IMR-90 (cell line): ENCODE results near the gene HMGA1. TPM values are rescaled to one million over a fixed set of nuclear protein-coding genes. Genes with fewer than 3 reads are reported as not detected.

Experiments
- ATAC-seq: fragments of 200-7000 bp; cut with Tn5 transposase; 2 replicates; pipeline ENCODE4 v1.9.1; 2020; ENCODE audit warnings: low read depth, mild to moderate bottlenecking, moderate library complexity
- BruUV-seq: library from RNA; stranded (reverse); fragments of 400-500 nt; replicated peaks from 2 replicates; lab custom pipeline; 2021; lab: Mats Ljungman, UMichigan
- CTCF ChIA-PET: fragments of 300-600 bp; formaldehyde crosslinking; extraction: SDS; loops from one replicate; lab custom pipeline; 2021; ENCODE audit warnings: antibody characterized with exemption; lab: Yijun Ruan, JAX
- POLR2A ChIA-PET: fragments of 300-600 bp; sonication (Branson Sonifier 250); formaldehyde crosslinking; loops from one replicate; lab custom pipeline; 2022; ENCODE audit warnings: antibody characterized with exemption; ENCODE audit not compliant: unreplicated experiment; lab: Charles Lee
- DNase-seq: peaks from one replicate; pipeline ENCODE4 v3.0.0; 2013
- H2AFZ ChIP-seq: replicated peaks from 2 replicates; pipeline ENCODE3; 2013; ENCODE audit warnings: low read length, mild to moderate bottlenecking; ENCODE audit not compliant: poor library complexity
- H2AK5ac ChIP-seq: 2 replicates; pipeline ENCODE4 v1.6.1; 2013; ENCODE audit warnings: low read depth, low read length, inconsistent platforms
- H2AK9ac ChIP-seq: replicated peaks from 2 replicates; pipeline ENCODE3; 2013; ENCODE audit warnings: mild to moderate bottlenecking, low read depth, low read length, moderate library complexity; ENCODE audit not compliant: poor library complexity
- H2BK120ac ChIP-seq: 2 replicates; pipeline ENCODE4 v1.6.1; 2013; ENCODE audit warnings: low read depth, low read length, inconsistent platforms
- H2BK15ac ChIP-seq: 3 replicates; pipeline ENCODE4 v1.6.1; 2013; ENCODE audit warnings: low read depth, low read length, inconsistent platforms
- H2BK20ac ChIP-seq: 2 replicates; pipeline ENCODE4 v1.6.1; 2013; ENCODE audit warnings: low read depth, mild to moderate bottlenecking, inconsistent platforms, low read length, moderate library complexity
- H2BK5ac ChIP-seq: 2 replicates; pipeline ENCODE4 v1.6.1; 2013; ENCODE audit warnings: mild to moderate bottlenecking, low read depth, low read length, inconsistent platforms; ENCODE audit not compliant: poor library complexity, severe bottlenecking
- H3K14ac ChIP-seq: replicated peaks from 2 replicates; pipeline ENCODE4 v1.6.1; 2013; ENCODE audit warnings: low read depth, low read length, inconsistent platforms
- H3K18ac ChIP-seq: 2 replicates; pipeline ENCODE4 v1.6.1; 2013; ENCODE audit warnings: low read depth, low read length, control low read depth
- H3K23ac ChIP-seq: 2 replicates; pipeline ENCODE4 v1.6.1; 2013; ENCODE audit warnings: low read depth, low read length, inconsistent platforms
- H3K27ac ChIP-seq: 2 replicates; pipeline ENCODE4 v1.5.1; 2013; ENCODE audit warnings: mild to moderate bottlenecking, control low read depth, low read length; ENCODE audit not compliant: insufficient read depth
- H3K27me3 ChIP-seq: 2 replicates; pipeline ENCODE4 v1.6.1; 2013; ENCODE audit warnings: low read length; ENCODE audit not compliant: control insufficient read depth, insufficient read depth
- H3K36me3 ChIP-seq: 2 replicates; pipeline ENCODE4 v1.6.1; 2013; ENCODE audit warnings: low read length, mixed read lengths; ENCODE audit not compliant: control insufficient read depth, insufficient read depth
- H3K4ac ChIP-seq: 2 replicates; pipeline ENCODE4 v1.6.1; 2013; ENCODE audit warnings: low read depth, low read length, inconsistent platforms
- H3K4me1 ChIP-seq: 2 replicates; pipeline ENCODE4 v1.6.1; 2013; ENCODE audit warnings: low read length, mixed read lengths; ENCODE audit not compliant: control insufficient read depth, insufficient read depth
- H3K4me2 ChIP-seq: 2 replicates; pipeline ENCODE4 v1.6.1; 2013; ENCODE audit warnings: low read depth, mild to moderate bottlenecking, control low read depth, low read length, moderate library complexity
- H3K4me3 ChIP-seq: 2 replicates; pipeline ENCODE4 v1.5.1; 2013; ENCODE audit warnings: low read depth, mild to moderate bottlenecking, control low read depth, low read length, moderate library complexity; ENCODE audit not compliant: insufficient read depth
- H3K56ac ChIP-seq: 2 replicates; pipeline ENCODE4 v1.6.1; 2013; ENCODE audit warnings: low read length, inconsistent platforms; ENCODE audit not compliant: insufficient read depth; ENCODE audit errors: extremely low read depth
- H3K79me1 ChIP-seq, 2 experiments: 2 replicates each; pipeline ENCODE4 v1.6.1; 2013; ENCODE audit warnings: low read length in 2 of 2, inconsistent platforms in 1 of 2, low read depth in 1 of 2
- H3K9ac ChIP-seq: 2 replicates; pipeline ENCODE4 v1.6.1; 2013; ENCODE audit warnings: low read depth, low read length, control low read depth
- H3K9me1 ChIP-seq: 2 replicates; pipeline ENCODE4 v1.6.1; 2013; ENCODE audit warnings: low read length, inconsistent platforms; ENCODE audit not compliant: insufficient read depth
- H3K9me3 ChIP-seq: 2 replicates; pipeline ENCODE4 v1.6.1; 2013; ENCODE audit warnings: low read length; ENCODE audit not compliant: control insufficient read depth, insufficient read depth
- H4K20me1 ChIP-seq: 2 replicates; pipeline ENCODE4 v1.6.1; 2013; ENCODE audit warnings: low read length, inconsistent platforms; ENCODE audit not compliant: insufficient read depth
- H4K5ac ChIP-seq: 2 replicates; pipeline ENCODE4 v1.6.1; 2013; ENCODE audit warnings: mild to moderate bottlenecking, low read depth, low read length, control low read depth
- H4K8ac ChIP-seq, 2 experiments: 2 replicates each; pipeline ENCODE4 v1.6.1; 2013; ENCODE audit warnings: low read depth in 2 of 2, low read length in 2 of 2, control low read depth in 1 of 2, inconsistent platforms in 1 of 2
- H4K91ac ChIP-seq: 2 replicates; pipeline ENCODE4 v1.6.1; 2013; ENCODE audit warnings: low read depth, low read length, inconsistent platforms; ENCODE audit not compliant: insufficient read depth
- BHLHE40 ChIP-seq: fragments of 150-350 bp; IDR thresholded peaks from 2 replicates; pipeline ENCODE4 v1.6.1; 2016; ENCODE audit warnings: mild to moderate bottlenecking, low read depth, low read length
- CHD1 ChIP-seq: IDR thresholded peaks from 2 replicates; pipeline ENCODE4 v1.6.1; 2012; ENCODE audit warnings: low read depth, low read length, improper control_type of control experiment
- CTCF ChIP-seq: conservative IDR thresholded peaks from 2 replicates; pipeline ENCODE4 v1.5.1; 2012; ENCODE audit warnings: mild to moderate bottlenecking, low read depth, low read length, improper control_type of control experiment
- FOS ChIP-seq: fragments of 150-350 bp; IDR thresholded peaks from 2 replicates; pipeline ENCODE4 v1.6.1; 2016; ENCODE audit warnings: low read depth, low read length
- MAFK ChIP-seq: IDR thresholded peaks from 2 replicates; pipeline ENCODE4 v1.6.1; 2012; ENCODE audit warnings: low read depth, low read length, improper control_type of control experiment
- MAZ ChIP-seq: IDR thresholded peaks from 2 replicates; pipeline ENCODE4 v1.6.1; 2012; ENCODE audit warnings: low read depth, mild to moderate bottlenecking, low read length, improper control_type of control experiment, moderate library complexity, borderline replicate concordance
- MXI1 ChIP-seq: IDR thresholded peaks from 2 replicates; pipeline ENCODE4 v1.6.1; 2012; ENCODE audit warnings: low read depth, mild to moderate bottlenecking, low read length, moderate library complexity, borderline replicate concordance
- NFE2L2 ChIP-seq: fragments of 150-350 bp; IDR thresholded peaks from 2 replicates; pipeline ENCODE4 v1.6.1; 2016; ENCODE audit warnings: low read depth, mild to moderate bottlenecking, low read length
- POLR2A ChIP-seq: IDR thresholded peaks from 2 replicates; pipeline ENCODE4 v1.6.1; 2012; ENCODE audit warnings: mild to moderate bottlenecking, low read depth, low read length
- RAD21 ChIP-seq: IDR thresholded peaks from 2 replicates; pipeline ENCODE4 v1.6.1; 2012; ENCODE audit warnings: low read length, improper control_type of control experiment
- RCOR1 ChIP-seq: IDR thresholded peaks from 2 replicates; pipeline ENCODE4 v1.6.1; 2012; ENCODE audit warnings: mild to moderate bottlenecking, low read length, improper control_type of control experiment; ENCODE audit not compliant: insufficient replicate concordance
- USF2 ChIP-seq: fragments of 150-350 bp; IDR thresholded peaks from 2 replicates; pipeline ENCODE4 v1.6.1; 2017; ENCODE audit warnings: mild to moderate bottlenecking, antibody characterized with exemption, low read length, low read depth
- WGBS, 2 experiments: methylation state at CpG; one replicate each; pipeline versions ENCODE4 v1.1.5 to v1.1.7; 2013; ENCODE audit warnings: missing lambda C conversion rate in 2 of 2; ENCODE audit not compliant: insufficient read length in 1 of 2; ENCODE audit errors: extremely low coverage in 2 of 2; 5-methylcytosine and 5-hydroxymethylcytosine counted together
- dilution Hi-C: fragments of 300-500 bp; cut with HindIII; formaldehyde crosslinking; loops from one replicate; pipeline ENCODE4 v1.14.3; 2018; ENCODE audit warnings: low sequenced_read_pairs; ENCODE audit not compliant: unreplicated experiment
- in situ Hi-C: fragments of 300-500 bp; cut with MboI; formaldehyde crosslinking; loops from 3 replicates; pipeline ENCODE4 v1.14.3; 2019; ENCODE audit warnings: low sequenced_read_pairs, inconsistent platforms, mixed read lengths
- intact Hi-C: fragments of 100-400 bp; cut with micrococcal nuclease; formaldehyde crosslinking; loops from 2 replicates; pipeline ENCODE4 v1.10.0; 2022
- polyA plus RNA-seq, 3 experiments: library from polyadenylated mRNA; depleted of rRNA; stranded (reverse); fragments of >200 nt; gene quantifications; 2 replicates each; pipeline ENCODE4 v1.2.3, GENCODE V29; 2012; ENCODE audit warnings: low replicate concordance in 1 of 3
- total RNA-seq: library from RNA; depleted of rRNA; stranded (reverse); fragments of >200 nt; gene quantifications from 2 replicates; pipeline ENCODE4 v1.2.3, GENCODE V29; 2012
- TF ChIP-seq, protein P1 (sequence below): fragments of 150-350 bp; IDR thresholded peaks from 2 replicates; pipeline ENCODE4 v1.6.1; 2016; ENCODE audit warnings: low read depth, mild to moderate bottlenecking, low read length, moderate library complexity, borderline replicate concordance

Gene HMGA1
- total and polyA plus RNA-seq, 2 of the 4 experiments (the other 2 are of a cell fraction) = 101 to 589 TPM

- Histone ChIP-seq H3K9ac (no peak overlapping the region), H3K4me2 (no peak overlapping the region), H3K79me1 (peaks cover 0 to 8% of the 10 kb centered on the region in 2 experiments; a peak in 1 of 4 replicates), H3K27ac (no peak overlapping the region), H3K4me1 (peaks cover 14% of the 10 kb centered on the region), H3K27me3 (no peaks in the 10 kb centered on the region), H3K18ac (no peak overlapping the region), H3K36me3 (no peaks in the 10 kb centered on the region), H2BK5ac (no peak overlapping the region), H3K9me3 (no peaks in the 10 kb centered on the region), H4K8ac (no peak overlapping the region), H4K5ac (no peak overlapping the region), H3K4ac (peak overlapping the region; percentile 50; the same call in 1 of the 2 replicates), H4K91ac (peak overlapping the region; percentile 50; the same call in 1 of the 2 replicates), H4K20me1 (no peaks in the 10 kb centered on the region), H2AK9ac (no peak overlapping the region), H2BK120ac (peak overlapping the region; percentile 60; the same call in 1 of the 2 replicates), H3K23ac (no peak overlapping the region), H2AFZ (peak overlapping the region; percentile 36), H2AK5ac (peak overlapping the region; percentile 61), H3K4me3 (no peak overlapping the region), H3K56ac (no peak overlapping the region), H3K14ac (no peak overlapping the region), H2BK15ac (peak overlapping the region; percentile 77; the same call in 1 of the 3 replicates), H2BK20ac (no peak overlapping the region), H3K9me1 (peaks cover 17% of the 10 kb centered on the region)
- in situ Hi-C loops = no loop called here
- ChIA-PET CTCF (no interaction called here), POLR2A (no interaction called here)
- DNase-seq = no peak
- intact Hi-C loops = no loop called here
- no TSS peak for BruUV-seq
- 95% methylated on average over 4 of the region's 5 CpGs; no CpG with 5 or more reads in 1 of the 2 experiments for WGBS, 2 experiments
- dilution Hi-C loops = no loop called here
- no peak for TF ChIP-seq MAZ
- TF ChIP-seq, protein P1, sequence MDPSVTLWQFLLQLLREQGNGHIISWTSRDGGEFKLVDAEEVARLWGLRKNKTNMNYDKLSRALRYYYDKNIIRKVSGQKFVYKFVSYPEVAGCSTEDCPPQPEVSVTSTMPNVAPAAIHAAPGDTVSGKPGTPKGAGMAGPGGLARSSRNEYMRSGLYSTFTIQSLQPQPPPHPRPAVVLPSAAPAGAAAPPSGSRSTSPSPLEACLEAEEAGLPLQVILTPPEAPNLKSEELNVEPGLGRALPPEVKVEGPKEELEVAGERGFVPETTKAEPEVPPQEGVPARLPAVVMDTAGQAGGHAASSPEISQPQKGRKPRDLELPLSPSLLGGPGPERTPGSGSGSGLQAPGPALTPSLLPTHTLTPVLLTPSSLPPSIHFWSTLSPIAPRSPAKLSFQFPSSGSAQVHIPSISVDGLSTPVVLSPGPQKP = no peak
- TF ChIP-seq POLR2A = no peak
- no peak for TF ChIP-seq USF2
- no peak for TF ChIP-seq RCOR1
- no peak for TF ChIP-seq CHD1
- no peak for TF ChIP-seq CTCF
- no peak for TF ChIP-seq NFE2L2
- TF ChIP-seq FOS = no peak
- TF ChIP-seq RAD21 = no peak
- TF ChIP-seq MAFK = no peak
- TF ChIP-seq BHLHE40 = no peak
- no peak for TF ChIP-seq MXI1
- ATAC-seq = no peak
These were observed 11.1 kb upstream of the HMGA1 start for GRCh38 chr6:34225551-34225950.
